Fibroblast of lung (primary cell): ENCODE data around the gene VCP.

Experiments
- EZH2 ChIP-seq: IDR thresholded peaks from 2 replicates; pipeline ENCODE4 v1.5.1; 2012; ENCODE audit warnings: low read length, control low read depth, mild to moderate bottlenecking; ENCODE audit errors: missing control alignments
- TF ChIP-seq, protein P1 (sequence below), 2 donors: IDR thresholded peaks in 1 of 2; conservative IDR thresholded peaks in 1 of 2; 1 replicate in 1 of 2; 2 replicates in 1 of 2; pipeline ENCODE4 v1.5.1; 2011 to 2012; ENCODE audit warnings: low read length in 2 of 2, control low read depth in 1 of 2, inconsistent platforms in 1 of 2, low read depth in 1 of 2, mild to moderate bottlenecking in 1 of 2

DNA sequence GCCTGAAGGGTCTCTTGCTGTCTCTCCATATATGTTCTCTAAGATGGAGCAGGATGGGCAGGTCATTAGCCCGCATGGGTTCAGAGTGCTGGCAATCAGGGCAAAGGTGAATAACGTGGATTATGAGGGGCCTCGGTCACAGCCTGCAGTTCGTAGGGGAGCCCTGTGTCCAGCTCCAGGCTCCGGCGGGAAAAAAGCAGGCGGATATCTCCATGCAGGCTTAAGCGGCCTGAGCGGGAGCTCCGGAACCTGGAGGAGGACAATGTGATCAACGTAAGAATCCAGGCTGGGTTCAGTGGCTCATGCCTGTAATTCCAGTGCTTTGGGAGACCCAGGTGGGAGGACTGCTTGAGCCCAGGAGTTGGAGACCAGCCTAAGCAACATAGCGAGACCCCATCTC is 32.7 kb upstream of the VCP start:
- TF ChIP-seq EZH2: no peak
- TF ChIP-seq, protein P1, sequence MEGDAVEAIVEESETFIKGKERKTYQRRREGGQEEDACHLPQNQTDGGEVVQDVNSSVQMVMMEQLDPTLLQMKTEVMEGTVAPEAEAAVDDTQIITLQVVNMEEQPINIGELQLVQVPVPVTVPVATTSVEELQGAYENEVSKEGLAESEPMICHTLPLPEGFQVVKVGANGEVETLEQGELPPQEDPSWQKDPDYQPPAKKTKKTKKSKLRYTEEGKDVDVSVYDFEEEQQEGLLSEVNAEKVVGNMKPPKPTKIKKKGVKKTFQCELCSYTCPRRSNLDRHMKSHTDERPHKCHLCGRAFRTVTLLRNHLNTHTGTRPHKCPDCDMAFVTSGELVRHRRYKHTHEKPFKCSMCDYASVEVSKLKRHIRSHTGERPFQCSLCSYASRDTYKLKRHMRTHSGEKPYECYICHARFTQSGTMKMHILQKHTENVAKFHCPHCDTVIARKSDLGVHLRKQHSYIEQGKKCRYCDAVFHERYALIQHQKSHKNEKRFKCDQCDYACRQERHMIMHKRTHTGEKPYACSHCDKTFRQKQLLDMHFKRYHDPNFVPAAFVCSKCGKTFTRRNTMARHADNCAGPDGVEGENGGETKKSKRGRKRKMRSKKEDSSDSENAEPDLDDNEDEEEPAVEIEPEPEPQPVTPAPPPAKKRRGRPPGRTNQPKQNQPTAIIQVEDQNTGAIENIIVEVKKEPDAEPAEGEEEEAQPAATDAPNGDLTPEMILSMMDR (conservative IDR thresholded peaks at IDR 0.05 in 1 of 2, IDR thresholded peaks at IDR 0.05 in 1 of 2; ENCODE audit: low read depth in 1 of 2, low read length in 2 of 2): no peak
